ENCODE measurements around the gene TSPO2. TPM values are rescaled to one million over a fixed set of nuclear protein-coding genes. Genes with fewer than 3 reads are reported as not detected.
A peak's percentile ranks its signal among the peaks of the same experiment; 100 is the strongest.

The TSPO2 gene
- total and polyA plus RNA-seq, 2 of the 13 experiments (the other 11 are each of a cell fraction or from before 2014, with no cell fraction given), result 0.55 TPM; not detected in 1

- TF ChIP-seq PAXIP1 (CRISPR knock-in tag; conservative IDR thresholded peaks at IDR 0.05), result peak; percentile 83
- no peak for TF ChIP-seq TBP (CRISPR knock-in tag; IDR thresholded peaks at IDR 0.05)
- TF ChIP-seq CSRNP1 (CRISPR knock-in tag; IDR thresholded peaks at IDR 0.05), result no peak
- no peak for TF ChIP-seq TERF1 (CRISPR knock-in tag; IDR thresholded peaks at IDR 0.05)
- no peak for TF ChIP-seq HNRNPLL (IDR thresholded peaks at IDR 0.05; ENCODE audit: low read depth, low read length, poor library complexity, severe bottlenecking)
- no peak for TF ChIP-seq MEF2D (CRISPR knock-in tag; IDR thresholded peaks at IDR 0.05)
- TF ChIP-seq ZNF407 (CRISPR knock-in tag; IDR thresholded peaks at IDR 0.05; ENCODE audit: not compliant biosample characterization), result no peak
- TF ChIP-seq ZGPAT (CRISPR knock-in tag; IDR thresholded peaks at IDR 0.05), result peak; percentile 69
- TF ChIP-seq SSRP1 (CRISPR knock-in tag; IDR thresholded peaks at IDR 0.05), result no peak
- no peak for TF ChIP-seq ZMYM3 (CRISPR knock-in tag; IDR thresholded peaks at IDR 0.05)
- TF ChIP-seq ZSCAN12 (CRISPR knock-in tag; IDR thresholded peaks at IDR 0.05), result no peak
- peak; percentile 58; the same call in 1 of the 2 replicates for TF ChIP-seq ZNF772 (CRISPR knock-in tag; IDR thresholded peaks at IDR 0.05)
Observed at GRCh38 chr6:40997234-40997957, 44.9 kb upstream of the TSPO2 start (continued).

All from HepG2 (cell line).